Left lung (tissue), 10 donors: ENCODE results near the gene ANKRD60. TPM values are rescaled to one million over a fixed set of nuclear protein-coding genes. Genes with fewer than 3 reads are reported as not detected.
A peak's percentile ranks its signal among the peaks of the same experiment; 100 is the strongest.

ENCODE experiments used
- ATAC-seq: fragments of 200-7000 bp; cut with Tn5 transposase; one replicate; pipeline ENCODE4 v1.9.1; 2020; ENCODE audit warnings: moderate library complexity
- DNase-seq, 4 donors: peaks; one replicate each; pipeline ENCODE4 v3.0.0-alpha.2; 2013 to 2020
- H3K27ac ChIP-seq, 2 donors: fragments of 200-600 bp; sonication (generic) in 1 of 2; one replicate each; pipeline versions ENCODE4 v1.5.0 to v1.8.0; 2020 to 2021
- H3K27me3 ChIP-seq, 2 donors: fragments of 200-600 bp; sonication (generic) in 1 of 2; one replicate each; pipeline versions ENCODE4 v1.5.0 to v1.8.0; 2020 to 2021
- H3K36me3 ChIP-seq, 2 donors: fragments of 200-600 bp; sonication (generic) in 1 of 2; one replicate each; pipeline versions ENCODE4 v1.5.0 to v1.8.0; 2020 to 2021
- H3K4me1 ChIP-seq, 2 donors: fragments of 200-600 bp; one replicate each; pipeline ENCODE4 v1.8.0; 2021
- H3K4me3 ChIP-seq, 2 donors: fragments of 200-600 bp; sonication (generic) in 1 of 2; one replicate each; pipeline versions ENCODE4 v1.5.0 to v1.8.0; 2020 to 2021; ENCODE audit warnings: mild to moderate bottlenecking in 1 of 2
- H3K9me3 ChIP-seq, 2 donors: fragments of 200-600 bp; sonication (generic) in 1 of 2; one replicate each; pipeline versions ENCODE4 v1.5.0 to v1.8.0; 2020 to 2021
- CTCF ChIP-seq, 2 donors: fragments of 200-600 bp; sonication (generic) in 1 of 2; IDR thresholded peaks; one replicate each; pipeline versions ENCODE4 v1.5.0 to v1.8.0; 2021; ENCODE audit warnings: antibody characterized with exemption in 2 of 2
- intact Hi-C, 2 donors: fragments of 100-400 bp; cut with DNase I; formaldehyde crosslinking; loops; one replicate each; pipeline versions ENCODE4 v1.11.2 to v1.14.2; 2022
- polyA plus RNA-seq, 6 donors: library from polyadenylated mRNA; unstranded; fragments of 120-200 nt; gene quantifications; one replicate each; pipeline ENCODE4 v1.2.1, GENCODE V29; 2013; ENCODE audit not compliant: insufficient read length in 6 of 6
- total RNA-seq, 2 donors: library from RNA; stranded (reverse); fragmentation: NEBNext Ultra II Directional; extraction: Animal tissue kit (Norgen Biotek cat#: 25700); gene quantifications; one replicate each; pipeline ENCODE4 v1.2.1, GENCODE V29; 2021
- donor health status: DM: no; HTN: yes; CAD: no.
- donor health status: DM: no; HTN: no; CAD: no.

Gene ANKRD60
- total and polyA plus RNA-seq, 8 donors, result not detected

- Histone ChIP-seq H3K36me3 (no peaks in the 10 kb centered on the region), H3K4me1 (peaks cover 0 to 4% of the 10 kb centered on the region in 2 donors), H3K27ac (no peak overlapping the region), H3K4me3 (no peak overlapping the region), H3K27me3 (peaks cover 0 to 25% of the 10 kb centered on the region in 2 donors), H3K9me3 (no peaks in the 10 kb centered on the region)
- DNase-seq (no peak), ATAC-seq (no peak)
- intact Hi-C loops, result loop anchor here in 1 of 2 donors (10.0 kb wide), 1 partner anchor 698 kb away; no protein-coding TSS in a partner anchor
- no peak for TF ChIP-seq CTCF (IDR thresholded peaks at IDR 0.05)
Measured at GRCh38 chr20:58212636-58213035, 15.8 kb downstream of the ANKRD60 start.

- intact Hi-C loops, result loop anchor here in 1 of 2 donors (10.0 kb wide), 1 partner anchor 696 kb away; no protein-coding TSS in a partner anchor
- DNase-seq (no peak), ATAC-seq (no peak)
- no peaks in the 10 kb centered on the region for H3K36me3 ChIP-seq
- TF ChIP-seq CTCF (IDR thresholded peaks at IDR 0.05), result no peak
- no peak overlapping the region for H3K27ac ChIP-seq
- H3K9me3 ChIP-seq, result no peaks in the 10 kb centered on the region
- H3K4me3 ChIP-seq, result no peak overlapping the region
- peaks cover 0 to 18% of the 10 kb centered on the region in 2 donors for H3K27me3 ChIP-seq
- H3K4me1 ChIP-seq, result no peaks in the 10 kb centered on the region
Measured at GRCh38 chr20:58210398-58210747, 18.1 kb downstream of the ANKRD60 start.

- DNase-seq (peak; percentile 73 to 98 (median 84)), ATAC-seq (peak; percentile 97)
- intact Hi-C loops, result loop anchor here (5.0 to 10.0 kb wide), 3 partner anchors 613 to 695 kb away; no protein-coding TSS in a partner anchor
Measured at GRCh38 chr20:58209652-58210397, 18.6 kb downstream of the ANKRD60 start.

GRCh38 chr20:58208944-58209343 lies 19.5 kb downstream of the ANKRD60 start:
- Histone ChIP-seq H3K4me1 (no peaks in the 10 kb centered on the region), H3K4me3 (no peak overlapping the region), H3K27me3 (peaks cover 0 to 18% of the 10 kb centered on the region in 2 donors), H3K36me3 (no peaks in the 10 kb centered on the region), H3K9me3 (no peaks in the 10 kb centered on the region), H3K27ac (no peak overlapping the region)
- no peak for TF ChIP-seq CTCF (IDR thresholded peaks at IDR 0.05)
- ATAC-seq (no peak), DNase-seq (no peak)
- intact Hi-C loops, result loop anchor here (5.0 to 10.0 kb wide), 2 partner anchors 612 to 614 kb away; no protein-coding TSS in a partner anchor

More at GRCh38 chr20:58209652-58210397, 18.6 kb downstream of the ANKRD60 start:
- Histone ChIP-seq H3K36me3 (no peaks in the 10 kb centered on the region), H3K4me3 (no peak overlapping the region), H3K27me3 (peaks cover 0 to 18% of the 10 kb centered on the region in 2 donors), H3K9me3 (no peaks in the 10 kb centered on the region), H3K27ac (no peak overlapping the region), H3K4me1 (no peaks in the 10 kb centered on the region)
- TF ChIP-seq CTCF (IDR thresholded peaks at IDR 0.05), result peak; percentile 99 to 100

GRCh38 chr20:58205850-58206249 lies 22.6 kb downstream of the ANKRD60 start:
- DNase-seq (no peak), ATAC-seq (no peak)
- no peak for TF ChIP-seq CTCF (IDR thresholded peaks at IDR 0.05)
- Histone ChIP-seq H3K27ac (no peak overlapping the region), H3K4me1 (no peaks in the 10 kb centered on the region), H3K36me3 (no peaks in the 10 kb centered on the region), H3K9me3 (no peaks in the 10 kb centered on the region), H3K27me3 (peaks cover 0 to 11% of the 10 kb centered on the region in 2 donors), H3K4me3 (no peak overlapping the region)
- intact Hi-C loops, result loop anchor here (5.0 to 10.0 kb wide), 2 partner anchors 609 to 611 kb away; no protein-coding TSS in a partner anchor
